Keratinocyte (primary cell): ENCODE measurements around the gene GMPS. TPM values are rescaled to one million over a fixed set of nuclear protein-coding genes. Genes with fewer than 3 reads are reported as not detected.

Experiments used
- DNase-seq: peaks from one replicate; pipeline ENCODE4 v3.0.0-alpha.2; 2011; ENCODE audit warnings: low read depth, missing footprints, low spot score
- FAIRE-seq: peaks from 2 replicates; lab custom pipeline; 2011; peaks lifted over from hg19 to GRCh38; lab: Jason Lieb, UNC
- H2AFZ ChIP-seq: 2 replicates; pipeline ENCODE4 v1.6.0; 2012; ENCODE audit warnings: low read length, control low read depth, inconsistent platforms; ENCODE audit not compliant: control insufficient read depth
- H3K27ac ChIP-seq: 2 replicates; pipeline ENCODE4 v1.5.1; 2011; ENCODE audit warnings: low read length; ENCODE audit not compliant: control insufficient read depth, insufficient read depth
- H3K27me3 ChIP-seq: 3 replicates; pipeline ENCODE4 v1.6.0; 2011; ENCODE audit warnings: low read length; ENCODE audit not compliant: control insufficient read depth, insufficient read depth; ENCODE audit errors: extremely low read depth
- H3K36me3 ChIP-seq, 2 experiments: 2 replicates in 1 of 2; 3 replicates in 1 of 2; pipeline ENCODE4 v1.5.1; 2011; ENCODE audit warnings: low read length in 2 of 2, mild to moderate bottlenecking in 1 of 2; ENCODE audit not compliant: control insufficient read depth in 2 of 2, insufficient read depth in 2 of 2; ENCODE audit errors: extremely low read depth in 1 of 2
- H3K4me1 ChIP-seq: 3 replicates; pipeline ENCODE4 v1.5.1; 2011; ENCODE audit warnings: low read length; ENCODE audit not compliant: control insufficient read depth, insufficient read depth; ENCODE audit errors: extremely low read depth
- H3K4me2 ChIP-seq: 3 replicates; pipeline ENCODE4 v1.6.0; 2011; ENCODE audit warnings: low read depth, low read length; ENCODE audit not compliant: control insufficient read depth, insufficient read depth; ENCODE audit errors: extremely low read depth
- H3K4me3 ChIP-seq, 3 experiments: fragments of 200-600 bp in 1 of 3; sonication (generic) in 1 of 3; 2 replicates in 2 of 3; 3 replicates in 1 of 3; pipeline ENCODE4 v1.5.1; 2011 to 2016; ENCODE audit warnings: low read length in 3 of 3, mild to moderate bottlenecking in 3 of 3, control low read depth in 2 of 3, inconsistent platforms in 1 of 3, low read depth in 1 of 3, mixed read lengths in 1 of 3, mixed run types in 1 of 3, moderate library complexity in 1 of 3; ENCODE audit not compliant: control insufficient read depth in 2 of 3, insufficient read depth in 2 of 3; ENCODE audit errors: extremely low read depth in 1 of 3
- H3K79me2 ChIP-seq: 2 replicates; pipeline ENCODE4 v1.6.0; 2012; ENCODE audit warnings: low read length; ENCODE audit not compliant: control insufficient read depth, insufficient read depth
- H3K9ac ChIP-seq: 3 replicates; pipeline ENCODE4 v1.6.0; 2011; ENCODE audit warnings: low read length; ENCODE audit not compliant: control insufficient read depth, insufficient read depth; ENCODE audit errors: extremely low read depth
- H3K9me1 ChIP-seq: 3 replicates; pipeline ENCODE4 v1.6.0; 2011; ENCODE audit warnings: low read length; ENCODE audit not compliant: control insufficient read depth, insufficient read depth; ENCODE audit errors: extremely low read depth
- H3K9me3 ChIP-seq: 2 replicates; pipeline ENCODE4 v1.5.1; 2012; ENCODE audit warnings: low read depth, low read length; ENCODE audit not compliant: control insufficient read depth
- H4K20me1 ChIP-seq: 3 replicates; pipeline ENCODE4 v1.6.0; 2011; ENCODE audit warnings: low read length; ENCODE audit not compliant: control insufficient read depth, insufficient read depth; ENCODE audit errors: extremely low read depth
- CTCF ChIP-seq, 3 experiments: IDR thresholded peaks in 1 of 3; conservative IDR thresholded peaks in 1 of 3; optimal IDR thresholded peaks in 1 of 3; 2 replicates in 2 of 3; 3 replicates in 1 of 3; pipeline versions ENCODE3 to v1.5.1; 2011; ENCODE audit warnings: low read length in 3 of 3, mild to moderate bottlenecking in 3 of 3, moderate library complexity in 2 of 3, control low read depth in 1 of 3, inconsistent platforms in 1 of 3; ENCODE audit not compliant: insufficient read depth in 2 of 3; ENCODE audit errors: extremely low read depth in 1 of 3
- EZH2 ChIP-seq: IDR thresholded peaks from one replicate; pipeline ENCODE4 v1.6.1; 2012; ENCODE audit warnings: inconsistent platforms, mild to moderate bottlenecking, low read length, moderate library complexity
- dilution Hi-C: fragments of 300-500 bp; cut with MboI; formaldehyde crosslinking; loops from one replicate; pipeline ENCODE4 v1.7.0; 2020; ENCODE audit warnings: low sequenced_read_pairs; ENCODE audit not compliant: extremely low pct_ligation_motif_present
- polyA plus RNA-seq, 5 experiments: library from polyadenylated mRNA; depleted of rRNA in 3 of 5; stranded (reverse) in 3 of 5; stranded (forward) in 1 of 5; unstranded in 1 of 5; fragments of >200 nt; gene quantifications; 1 replicate in 1 of 5; 2 replicates in 3 of 5; 3 replicates in 1 of 5; pipeline versions ENCODE4 v1.2.1 to v1.2.3, GENCODE V29; 2011 to 2012; ENCODE audit warnings: missing spikeins in 2 of 5, low read depth in 1 of 5, low replicate concordance in 1 of 5

The GMPS gene
- polyA plus RNA-seq, 1 donor (not counting 4 experiments of a cell fraction or from before 2014, with no cell fraction given): 51.8 TPM

DNA sequence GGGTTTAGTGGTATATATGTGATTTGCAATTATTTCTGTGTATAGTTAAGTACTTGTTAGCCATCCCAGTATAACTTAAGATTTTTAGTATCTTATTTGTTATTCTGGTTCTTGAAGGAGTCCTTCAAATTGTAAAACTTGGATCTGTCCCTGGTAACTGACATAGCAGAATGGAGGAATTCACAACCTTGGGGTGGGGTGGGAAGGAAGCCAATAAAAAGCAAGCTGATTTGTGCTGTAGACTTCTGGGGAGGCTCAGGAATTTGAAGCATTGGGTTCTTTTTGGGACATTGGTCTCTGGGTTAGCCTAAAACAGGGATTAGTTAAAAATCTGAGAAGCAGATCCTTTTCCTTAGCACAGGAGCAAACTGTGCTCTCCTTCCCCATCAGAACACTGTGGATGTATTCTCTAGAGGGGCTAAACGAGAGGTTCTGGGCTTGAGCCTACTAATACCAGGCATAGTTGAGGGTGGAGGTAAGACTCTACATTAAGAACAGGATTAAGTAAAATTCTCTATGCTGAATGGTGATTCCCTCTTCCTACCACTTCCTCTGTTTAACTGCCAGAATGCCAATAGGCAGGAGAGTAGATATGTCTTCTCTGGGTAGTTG lies 42.2 kb downstream of the GMPS start:
- Histone ChIP-seq H3K79me2 (no peaks in the 10 kb centered on the region), H3K36me3 (peaks cover 5 to 9% of the 10 kb centered on the region in 2 experiments), H3K4me2 (no peak overlapping the region), H3K4me3 (no peak overlapping the region), H4K20me1 (no peaks in the 10 kb centered on the region), H3K9me1 (no peaks in the 10 kb centered on the region), H3K9me3 (no peaks in the 10 kb centered on the region), H3K4me1 (no peaks in the 10 kb centered on the region), H3K9ac (no peak overlapping the region), H3K27me3 (no peaks in the 10 kb centered on the region), H3K27ac (no peak overlapping the region), H2AFZ (no peak overlapping the region)
- TF ChIP-seq EZH2 (no peak), CTCF (optimal IDR thresholded peaks at IDR 0.05 in 1 of 3, IDR thresholded peaks at IDR 0.05 in 1 of 3, conservative IDR thresholded peaks at IDR 0.05 in 1 of 3; ENCODE audit: extremely low read depth in 1 of 3, insufficient read depth in 2 of 3, low read length in 3 of 3) (no peak)
- FAIRE-seq (no peak), DNase-seq (no peak)
- dilution Hi-C loops: no loop called here

DNA sequence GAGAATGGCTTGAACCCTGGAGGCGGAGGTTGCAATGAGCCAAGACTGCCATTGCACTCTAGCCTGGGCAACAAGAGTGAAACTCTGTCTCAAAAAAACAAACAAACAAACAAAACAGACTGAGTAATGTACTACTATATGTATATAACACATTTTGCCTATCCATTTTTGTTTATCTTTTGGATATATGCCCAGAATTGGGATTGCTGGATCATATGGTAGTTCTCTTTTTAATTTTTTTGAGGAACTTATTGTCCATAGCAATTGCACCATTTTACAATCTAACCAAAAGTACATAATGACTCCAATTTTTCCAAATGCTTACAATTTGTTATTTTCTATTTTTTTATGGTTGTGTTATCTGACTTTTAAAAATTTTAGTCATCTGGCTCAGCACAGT lies 47.3 kb downstream of the GMPS start:
- Histone ChIP-seq H3K9me1 (no peaks in the 10 kb centered on the region), H3K4me3 (no peak overlapping the region), H3K4me2 (no peak overlapping the region), H3K4me1 (peaks cover 13% of the 10 kb centered on the region), H2AFZ (no peak overlapping the region), H3K36me3 (peaks cover 2 to 4% of the 10 kb centered on the region in 2 experiments), H3K27ac (no peak overlapping the region), H4K20me1 (no peaks in the 10 kb centered on the region), H3K27me3 (no peaks in the 10 kb centered on the region), H3K79me2 (no peaks in the 10 kb centered on the region), H3K9me3 (no peaks in the 10 kb centered on the region), H3K9ac (no peak overlapping the region)
- FAIRE-seq: no peak
- TF ChIP-seq EZH2 (no peak), CTCF (optimal IDR thresholded peaks at IDR 0.05 in 1 of 3, IDR thresholded peaks at IDR 0.05 in 1 of 3, conservative IDR thresholded peaks at IDR 0.05 in 1 of 3; ENCODE audit: extremely low read depth in 1 of 3, insufficient read depth in 2 of 3, low read length in 3 of 3) (no peak)
- dilution Hi-C loops: no loop called here
- DNase-seq: no peak
